Ishikawa (cell line): Measurements from ENCODE around the gene ADAM11.

Experiments
- CREB1 ChIP-seq: IDR thresholded peaks from 2 replicates; pipeline ENCODE4 v1.6.1; 2012; ENCODE audit warnings: low read depth
- EGR1 ChIP-seq: IDR thresholded peaks from 2 replicates; pipeline ENCODE4 v1.6.1; 2012
- TAF1 ChIP-seq: IDR thresholded peaks from 2 replicates; pipeline ENCODE4 v1.6.1; 2012; ENCODE audit warnings: low read depth, mild to moderate bottlenecking

- TF ChIP-seq EGR1 (no peak), TAF1 (no peak), CREB1 (no peak)
Measured at GRCh38 chr17:44795928-44796327, 37.1 kb downstream of the ADAM11 start.
